ENCODE results near the gene FGG. TPM values are rescaled to one million over a fixed set of nuclear protein-coding genes. Genes with fewer than 3 reads are reported as not detected.
A peak's percentile ranks its signal among the peaks of the same experiment; 100 is the strongest.

The FGG gene
- total and polyA plus RNA-seq, 2 of the 13 experiments (the other 11 are each of a cell fraction or from before 2014, with no cell fraction given), result 1,037 to 2,423 TPM

DNA sequence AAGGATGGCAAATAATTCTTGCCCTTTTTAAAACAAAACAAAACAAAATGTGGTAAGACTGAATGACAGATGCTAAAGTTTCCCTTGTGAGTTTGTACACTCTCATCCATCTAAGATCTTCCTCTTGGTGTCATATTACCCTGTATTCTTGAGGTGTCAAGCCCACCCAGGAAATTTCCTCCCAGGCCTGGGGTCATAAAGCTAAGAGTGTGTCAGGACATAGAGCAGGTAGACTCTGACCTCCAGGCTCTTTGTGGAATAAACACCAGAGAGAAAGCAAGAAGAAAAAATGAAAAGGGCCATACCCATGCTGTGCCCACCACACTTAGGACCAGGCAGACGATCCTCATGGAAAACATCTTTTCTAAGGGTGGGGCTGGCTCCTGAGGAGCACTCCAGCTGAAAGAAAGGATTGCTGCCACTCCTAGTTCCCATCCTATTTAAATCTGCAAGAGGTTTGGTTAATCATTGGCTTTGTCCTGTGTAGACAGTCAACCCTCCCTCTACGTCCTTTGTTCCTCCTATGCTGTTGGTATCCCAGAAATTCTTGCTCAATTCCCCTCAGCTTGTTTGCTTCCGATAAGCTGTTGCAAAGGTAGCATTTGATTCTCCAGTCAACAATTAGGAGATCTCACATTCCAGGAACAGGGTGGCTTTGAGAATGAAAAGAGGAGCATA is 22.0 kb downstream of the FGG start, which contains the start of gene FGA:
FGA (minus strand) TSS at position 414 of the 678 bp plus-strand sequence; CDS start at position 359, 55 bp downstream.
- H3K9ac ChIP-seq (ENCODE audit: insufficient read depth, low read depth, low read length), result peak within 1 kb of the TSS; percentile 63; the same call in 1 of the 2 replicates
- H3K4me3 ChIP-seq (replicated peaks in 1 of 3; ENCODE audit: insufficient read depth in 1 of 3, low read depth in 2 of 3, low read length in 3 of 3), result peak within 1 kb of the TSS; percentile 62 to 72 (median 68)
- ChIA-PET CTCF (ENCODE audit: low intra/inter-chr PET ratio, low total read pairs) (no interaction called here), POLR2A (interaction anchor here (0.8 to 16.0 kb wide), 11 partner anchors 8 to 31 kb away, joined by 3 to 468 read pairs (median 15); partner anchors contain the start of genes FGB and FGG)
- H3K4me2 ChIP-seq (ENCODE audit: low read depth, low read length), result peak within 1 kb of the TSS; percentile 90
- H3K36me3 ChIP-seq (replicated peaks in 1 of 2; ENCODE audit: control insufficient read depth in 1 of 2, insufficient read depth in 2 of 2, low read length in 2 of 2), result peaks cover 3 to 26% of the 10 kb centered on the region in 2 experiments
- ATAC-seq (peak; percentile 98), DNase-seq (ENCODE audit: low spot score) (peak; percentile 99), FAIRE-seq (peak; percentile 95)
- intact Hi-C loops (cut with micrococcal nuclease; ENCODE audit: unreplicated experiment), result loop anchor here (1.0 to 2.0 kb wide), 4 partner anchors 8 to 30 kb away; no protein-coding TSS in a partner anchor
- H3K79me2 ChIP-seq (ENCODE audit: insufficient read depth, low read length), result peaks cover 26% of the 10 kb centered on the region
- H3K9me3 ChIP-seq (ENCODE audit: low read length), result no peaks in the 10 kb centered on the region
- H2AFZ ChIP-seq (ENCODE audit: low read length), result no peak within 1 kb of the TSS
- H3K27ac ChIP-seq (ENCODE audit: extremely low read length, insufficient read depth, low read length), result peak within 1 kb of the TSS; percentile 74
- H3K4me1 ChIP-seq (ENCODE audit: insufficient read depth, low read length), result peaks cover 96% of the 10 kb centered on the region
- BruUV-seq (replicated peaks), result no TSS peak
- WGBS (ENCODE audit: low lambda C conversion rate), result 0% methylated on average over 3 of the region's 3 CpGs
- H3K27me3 ChIP-seq (ENCODE audit: control insufficient read depth in 1 of 2, insufficient read depth in 2 of 2, low read length in 2 of 2), result no peaks in the 10 kb centered on the region
- in situ Hi-C loops (cut with HindIII; ENCODE audit: extremely low pct_ligation_motif_present, low pct_unique_long_range_greater_than_20kb), result no loop called here
- no peaks in the 10 kb centered on the region for H4K20me1 ChIP-seq (ENCODE audit: insufficient read depth, low read length)
- TF ChIP-seq ZSCAN25 (CRISPR knock-in tag; IDR thresholded peaks at IDR 0.05) (no peak), ZFP82 (CRISPR knock-in tag; IDR thresholded peaks at IDR 0.05; ENCODE audit: borderline replicate concordance) (no peak), ZNF598 (CRISPR knock-in tag; IDR thresholded peaks at IDR 0.05; ENCODE audit: borderline replicate concordance) (no peak), IRX3 (CRISPR knock-in tag; IDR thresholded peaks at IDR 0.05; ENCODE audit: borderline replicate concordance, low read depth) (no peak), JUND (CRISPR knock-in tag; IDR thresholded peaks at IDR 0.05) (peak; percentile 81; the same call in 1 of the 2 replicates), REXO4 (CRISPR knock-in tag; IDR thresholded peaks at IDR 0.05; ENCODE audit: borderline replicate concordance) (no peak), AHR (CRISPR knock-in tag; IDR thresholded peaks at IDR 0.05) (no peak), ZNF546 (CRISPR knock-in tag; conservative IDR thresholded peaks at IDR 0.05) (no peak)
- TF ChIP-seq, protein P1, sequence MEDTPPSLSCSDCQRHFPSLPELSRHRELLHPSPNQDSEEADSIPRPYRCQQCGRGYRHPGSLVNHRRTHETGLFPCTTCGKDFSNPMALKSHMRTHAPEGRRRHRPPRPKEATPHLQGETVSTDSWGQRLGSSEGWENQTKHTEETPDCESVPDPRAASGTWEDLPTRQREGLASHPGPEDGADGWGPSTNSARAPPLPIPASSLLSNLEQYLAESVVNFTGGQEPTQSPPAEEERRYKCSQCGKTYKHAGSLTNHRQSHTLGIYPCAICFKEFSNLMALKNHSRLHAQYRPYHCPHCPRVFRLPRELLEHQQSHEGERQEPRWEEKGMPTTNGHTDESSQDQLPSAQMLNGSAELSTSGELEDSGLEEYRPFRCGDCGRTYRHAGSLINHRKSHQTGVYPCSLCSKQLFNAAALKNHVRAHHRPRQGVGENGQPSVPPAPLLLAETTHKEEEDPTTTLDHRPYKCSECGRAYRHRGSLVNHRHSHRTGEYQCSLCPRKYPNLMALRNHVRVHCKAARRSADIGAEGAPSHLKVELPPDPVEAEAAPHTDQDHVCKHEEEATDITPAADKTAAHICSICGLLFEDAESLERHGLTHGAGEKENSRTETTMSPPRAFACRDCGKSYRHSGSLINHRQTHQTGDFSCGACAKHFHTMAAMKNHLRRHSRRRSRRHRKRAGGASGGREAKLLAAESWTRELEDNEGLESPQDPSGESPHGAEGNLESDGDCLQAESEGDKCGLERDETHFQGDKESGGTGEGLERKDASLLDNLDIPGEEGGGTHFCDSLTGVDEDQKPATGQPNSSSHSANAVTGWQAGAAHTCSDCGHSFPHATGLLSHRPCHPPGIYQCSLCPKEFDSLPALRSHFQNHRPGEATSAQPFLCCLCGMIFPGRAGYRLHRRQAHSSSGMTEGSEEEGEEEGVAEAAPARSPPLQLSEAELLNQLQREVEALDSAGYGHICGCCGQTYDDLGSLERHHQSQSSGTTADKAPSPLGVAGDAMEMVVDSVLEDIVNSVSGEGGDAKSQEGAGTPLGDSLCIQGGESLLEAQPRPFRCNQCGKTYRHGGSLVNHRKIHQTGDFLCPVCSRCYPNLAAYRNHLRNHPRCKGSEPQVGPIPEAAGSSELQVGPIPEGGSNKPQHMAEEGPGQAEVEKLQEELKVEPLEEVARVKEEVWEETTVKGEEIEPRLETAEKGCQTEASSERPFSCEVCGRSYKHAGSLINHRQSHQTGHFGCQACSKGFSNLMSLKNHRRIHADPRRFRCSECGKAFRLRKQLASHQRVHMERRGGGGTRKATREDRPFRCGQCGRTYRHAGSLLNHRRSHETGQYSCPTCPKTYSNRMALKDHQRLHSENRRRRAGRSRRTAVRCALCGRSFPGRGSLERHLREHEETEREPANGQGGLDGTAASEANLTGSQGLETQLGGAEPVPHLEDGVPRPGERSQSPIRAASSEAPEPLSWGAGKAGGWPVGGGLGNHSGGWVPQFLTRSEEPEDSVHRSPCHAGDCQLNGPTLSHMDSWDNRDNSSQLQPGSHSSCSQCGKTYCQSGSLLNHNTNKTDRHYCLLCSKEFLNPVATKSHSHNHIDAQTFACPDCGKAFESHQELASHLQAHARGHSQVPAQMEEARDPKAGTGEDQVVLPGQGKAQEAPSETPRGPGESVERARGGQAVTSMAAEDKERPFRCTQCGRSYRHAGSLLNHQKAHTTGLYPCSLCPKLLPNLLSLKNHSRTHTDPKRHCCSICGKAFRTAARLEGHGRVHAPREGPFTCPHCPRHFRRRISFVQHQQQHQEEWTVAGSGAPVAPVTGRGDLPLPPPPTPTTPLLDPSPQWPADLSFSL (CRISPR knock-in tag; IDR thresholded peaks at IDR 0.05), result no peak
- TF ChIP-seq, protein P2, sequence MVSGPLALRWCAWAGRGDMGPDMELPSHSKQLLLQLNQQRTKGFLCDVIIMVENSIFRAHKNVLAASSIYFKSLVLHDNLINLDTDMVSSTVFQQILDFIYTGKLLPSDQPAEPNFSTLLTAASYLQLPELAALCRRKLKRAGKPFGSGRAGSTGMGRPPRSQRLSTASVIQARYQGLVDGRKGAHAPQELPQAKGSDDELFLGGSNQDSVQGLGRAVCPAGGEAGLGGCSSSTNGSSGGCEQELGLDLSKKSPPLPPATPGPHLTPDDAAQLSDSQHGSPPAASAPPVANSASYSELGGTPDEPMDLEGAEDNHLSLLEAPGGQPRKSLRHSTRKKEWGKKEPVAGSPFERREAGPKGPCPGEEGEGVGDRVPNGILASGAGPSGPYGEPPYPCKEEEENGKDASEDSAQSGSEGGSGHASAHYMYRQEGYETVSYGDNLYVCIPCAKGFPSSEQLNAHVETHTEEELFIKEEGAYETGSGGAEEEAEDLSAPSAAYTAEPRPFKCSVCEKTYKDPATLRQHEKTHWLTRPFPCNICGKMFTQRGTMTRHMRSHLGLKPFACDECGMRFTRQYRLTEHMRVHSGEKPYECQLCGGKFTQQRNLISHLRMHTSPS (CRISPR knock-in tag; IDR thresholded peaks at IDR 0.05; ENCODE audit: low read depth), result peak; percentile 42; the same call in 1 of the 2 replicates
- TF ChIP-seq, protein P3, sequence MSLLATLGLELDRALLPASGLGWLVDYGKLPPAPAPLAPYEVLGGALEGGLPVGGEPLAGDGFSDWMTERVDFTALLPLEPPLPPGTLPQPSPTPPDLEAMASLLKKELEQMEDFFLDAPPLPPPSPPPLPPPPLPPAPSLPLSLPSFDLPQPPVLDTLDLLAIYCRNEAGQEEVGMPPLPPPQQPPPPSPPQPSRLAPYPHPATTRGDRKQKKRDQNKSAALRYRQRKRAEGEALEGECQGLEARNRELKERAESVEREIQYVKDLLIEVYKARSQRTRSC (CRISPR knock-in tag; IDR thresholded peaks at IDR 0.05; ENCODE audit: low read depth), result no peak

Data from HepG2 (cell line).